Measurements from ENCODE around the gene C4B.

- no peak for TF ChIP-seq CTCF (IDR thresholded peaks at IDR 0.05 in 2 of 3, conservative IDR thresholded peaks at IDR 0.05 in 1 of 3; ENCODE audit: borderline replicate concordance in 1 of 3, insufficient read depth in 1 of 3, low read depth in 2 of 3, low read length in 2 of 3)
- TF ChIP-seq FOSL1 (IDR thresholded peaks at IDR 0.05; ENCODE audit: low read depth), result no peak
- no peak for TF ChIP-seq EZH2phosphoT487 (IDR thresholded peaks at IDR 0.05; ENCODE audit: borderline replicate concordance)
- TF ChIP-seq MAX (IDR thresholded peaks at IDR 0.05), result no peak
- no peak for TF ChIP-seq POLR2A (IDR thresholded peaks at IDR 0.05; ENCODE audit: borderline replicate concordance, extremely low read depth, insufficient read depth, insufficient read length)
Measured at GRCh38 chr6:32073101-32073500, 58.5 kb downstream of the C4B start.

Data from HCT116 (cell line).